Measurements from ENCODE around the gene ADCY2. TPM values are rescaled to one million over a fixed set of nuclear protein-coding genes. Genes with fewer than 3 reads are reported as not detected.

ADCY2 gene
- total RNA-seq, 1 experiment from 2014 or later: 0.34 TPM

GRCh38 chr5:7405277-7405676 is 9.3 kb downstream of the ADCY2 start:
- intact Hi-C loops (cut with micrococcal nuclease; ENCODE audit: unreplicated experiment): no loop called here
- Histone ChIP-seq H3K4me3 (ENCODE audit: low read depth, low read length, poor library complexity, severe bottlenecking) (no peak overlapping the region), H3K27ac (ENCODE audit: low read depth, low read length, poor library complexity, severe bottlenecking) (no peak overlapping the region), H3K27me3 (replicated peaks; ENCODE audit: insufficient read depth, low read depth, low read length, poor library complexity) (no peaks in the 10 kb centered on the region), H3K9me3 (ENCODE audit: low read depth, low read length, poor library complexity, severe bottlenecking) (no peaks in the 10 kb centered on the region), H3K36me3 (ENCODE audit: insufficient read depth, low read length, poor library complexity, severe bottlenecking) (no peaks in the 10 kb centered on the region), H3K4me1 (ENCODE audit: insufficient read depth, low read length, poor library complexity, severe bottlenecking) (no peaks in the 10 kb centered on the region)
- TF ChIP-seq, protein P1, sequence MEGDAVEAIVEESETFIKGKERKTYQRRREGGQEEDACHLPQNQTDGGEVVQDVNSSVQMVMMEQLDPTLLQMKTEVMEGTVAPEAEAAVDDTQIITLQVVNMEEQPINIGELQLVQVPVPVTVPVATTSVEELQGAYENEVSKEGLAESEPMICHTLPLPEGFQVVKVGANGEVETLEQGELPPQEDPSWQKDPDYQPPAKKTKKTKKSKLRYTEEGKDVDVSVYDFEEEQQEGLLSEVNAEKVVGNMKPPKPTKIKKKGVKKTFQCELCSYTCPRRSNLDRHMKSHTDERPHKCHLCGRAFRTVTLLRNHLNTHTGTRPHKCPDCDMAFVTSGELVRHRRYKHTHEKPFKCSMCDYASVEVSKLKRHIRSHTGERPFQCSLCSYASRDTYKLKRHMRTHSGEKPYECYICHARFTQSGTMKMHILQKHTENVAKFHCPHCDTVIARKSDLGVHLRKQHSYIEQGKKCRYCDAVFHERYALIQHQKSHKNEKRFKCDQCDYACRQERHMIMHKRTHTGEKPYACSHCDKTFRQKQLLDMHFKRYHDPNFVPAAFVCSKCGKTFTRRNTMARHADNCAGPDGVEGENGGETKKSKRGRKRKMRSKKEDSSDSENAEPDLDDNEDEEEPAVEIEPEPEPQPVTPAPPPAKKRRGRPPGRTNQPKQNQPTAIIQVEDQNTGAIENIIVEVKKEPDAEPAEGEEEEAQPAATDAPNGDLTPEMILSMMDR (conservative IDR thresholded peaks at IDR 0.05; ENCODE audit: low read depth, low read length): no peak
- TF ChIP-seq EZH2 (IDR thresholded peaks at IDR 0.05; ENCODE audit: borderline replicate concordance, low read depth, low read length, poor library complexity, severe bottlenecking): no peak
- no TSS peak for BruUV-seq (replicated peaks)
- CTCF ChIA-PET: no interaction called here
- POLR2A ChIA-PET (ENCODE audit: low non-redundant PET): interaction anchor here (0.7 kb wide), 1 partner anchor 419 kb away, joined by 3 read pairs; no protein-coding TSS in a partner anchor
- no peak for DNase-seq (ENCODE audit: low spot score)

- intact Hi-C loops (cut with micrococcal nuclease; ENCODE audit: unreplicated experiment): no loop called here
- CTCF ChIA-PET: no interaction called here
These were observed 15.1 kb downstream of the ADCY2 start for GRCh38 chr5:7410936-7411511.

DNA sequence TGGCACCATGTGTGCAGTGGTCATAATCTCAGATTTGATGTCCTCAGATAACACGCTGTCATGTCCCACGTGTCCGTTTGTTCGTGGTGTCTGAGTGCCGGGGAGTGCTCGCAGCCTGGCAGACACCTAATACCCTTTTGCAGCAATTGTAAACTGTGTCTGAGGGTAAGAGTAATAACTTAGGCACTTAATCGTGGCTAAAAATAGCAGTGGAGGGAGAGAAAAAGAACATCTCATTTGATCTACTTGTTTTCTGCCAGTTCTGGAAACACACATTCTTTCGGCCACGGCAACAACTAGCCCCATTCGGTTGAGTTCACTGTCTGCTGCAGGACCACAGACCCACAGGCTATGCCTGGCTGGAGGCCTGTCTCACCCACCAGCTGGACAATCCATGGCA is 16.5 kb downstream of the ADCY2 start:
- Histone ChIP-seq H3K27ac (ENCODE audit: low read depth, low read length, poor library complexity, severe bottlenecking) (no peak overlapping the region), H3K4me3 (ENCODE audit: low read depth, low read length, poor library complexity, severe bottlenecking) (no peak overlapping the region), H3K36me3 (ENCODE audit: insufficient read depth, low read length, poor library complexity, severe bottlenecking) (no peaks in the 10 kb centered on the region), H3K9me3 (ENCODE audit: low read depth, low read length, poor library complexity, severe bottlenecking) (no peaks in the 10 kb centered on the region), H3K27me3 (replicated peaks; ENCODE audit: insufficient read depth, low read depth, low read length, poor library complexity) (no peaks in the 10 kb centered on the region), H3K4me1 (ENCODE audit: insufficient read depth, low read length, poor library complexity, severe bottlenecking) (no peaks in the 10 kb centered on the region)
- POLR2A ChIA-PET (ENCODE audit: low non-redundant PET): no interaction called here
- no peak for DNase-seq (ENCODE audit: low spot score)
- CTCF ChIA-PET: no interaction called here
- intact Hi-C loops (cut with micrococcal nuclease; ENCODE audit: unreplicated experiment): no loop called here
- BruUV-seq (replicated peaks): no TSS peak
- TF ChIP-seq EZH2 (IDR thresholded peaks at IDR 0.05; ENCODE audit: borderline replicate concordance, low read depth, low read length, poor library complexity, severe bottlenecking): no peak
- TF ChIP-seq, protein P1 (conservative IDR thresholded peaks at IDR 0.05; ENCODE audit: low read depth, low read length): no peak

More at GRCh38 chr5:7410936-7411511, 15.1 kb downstream of the ADCY2 start:
- no peak for DNase-seq (ENCODE audit: low spot score)
- no peaks in the 10 kb centered on the region for H3K4me1 ChIP-seq (ENCODE audit: insufficient read depth, low read length, poor library complexity, severe bottlenecking)
- H3K27me3 ChIP-seq (replicated peaks; ENCODE audit: insufficient read depth, low read depth, low read length, poor library complexity): no peaks in the 10 kb centered on the region
- H3K9me3 ChIP-seq (ENCODE audit: low read depth, low read length, poor library complexity, severe bottlenecking): no peaks in the 10 kb centered on the region
- no peak overlapping the region for H3K27ac ChIP-seq (ENCODE audit: low read depth, low read length, poor library complexity, severe bottlenecking)
- no TSS peak for BruUV-seq (replicated peaks)
- POLR2A ChIA-PET (ENCODE audit: low non-redundant PET): no interaction called here
- H3K4me3 ChIP-seq (ENCODE audit: low read depth, low read length, poor library complexity, severe bottlenecking): no peak overlapping the region
- no peaks in the 10 kb centered on the region for H3K36me3 ChIP-seq (ENCODE audit: insufficient read depth, low read length, poor library complexity, severe bottlenecking)
- TF ChIP-seq, protein P1 (conservative IDR thresholded peaks at IDR 0.05; ENCODE audit: low read depth, low read length): no peak
- TF ChIP-seq EZH2 (IDR thresholded peaks at IDR 0.05; ENCODE audit: borderline replicate concordance, low read depth, low read length, poor library complexity, severe bottlenecking): no peak
